AG04450 (cell line): ENCODE data around the gene NEUROD1. TPM values are rescaled to one million over a fixed set of nuclear protein-coding genes. Genes with fewer than 3 reads are reported as not detected.
"Not testable (repeated sequence)": the region's sequence is repeated elsewhere in the genome, so short reads cannot be mapped to it uniquely, and the experiment has no call there.

ENCODE experiments used
- CTCF ChIA-PET: fragments of 300-600, 350-600 bp; formaldehyde crosslinking; extraction: SDS; loops from one replicate; lab custom pipeline; 2022; ENCODE audit warnings: antibody characterized with exemption, inconsistent platforms; lab: Charles Lee
- POLR2A ChIA-PET: fragments of 350-600 bp; formaldehyde crosslinking; extraction: SDS; loops from one replicate; lab custom pipeline; 2021; ENCODE audit warnings: antibody characterized with exemption, inconsistent platforms; lab: Yijun Ruan, JAX
- DNase-seq: peaks from one replicate; pipeline ENCODE4 v3.0.0-alpha.2; 2011; ENCODE audit warnings: low read depth, low spot score
- H3K27ac ChIP-seq: one replicate; pipeline ENCODE4 v1.5.1; 2012; ENCODE audit warnings: low read depth, low read length, control low read depth
- H3K27me3 ChIP-seq: one replicate; pipeline ENCODE4 v1.6.0; 2012; ENCODE audit warnings: low read length; ENCODE audit not compliant: control insufficient read depth, insufficient read depth
- H3K4me3 ChIP-seq: 2 replicates; pipeline ENCODE4 v1.5.1; 2011; ENCODE audit warnings: mild to moderate bottlenecking, low read depth, low read length, control low read depth
- H3K9me3 ChIP-seq: 2 replicates; pipeline ENCODE4 v1.5.1; 2012; ENCODE audit warnings: low read length; ENCODE audit not compliant: control insufficient read depth, insufficient read depth
- polyA plus RNA-seq: library from polyadenylated mRNA; depleted of rRNA; stranded (reverse); fragments of >200 nt; gene quantifications from 2 replicates; pipeline ENCODE4 v1.2.3, GENCODE V29; 2011
- TF ChIP-seq, protein P1 (sequence below): IDR thresholded peaks from 2 replicates; pipeline ENCODE4 v1.5.1; 2011; ENCODE audit warnings: low read depth, low read length, control low read depth, inconsistent platforms

NEUROD1 gene
- polyA plus RNA-seq, 1 experiment, result not detected

DNA sequence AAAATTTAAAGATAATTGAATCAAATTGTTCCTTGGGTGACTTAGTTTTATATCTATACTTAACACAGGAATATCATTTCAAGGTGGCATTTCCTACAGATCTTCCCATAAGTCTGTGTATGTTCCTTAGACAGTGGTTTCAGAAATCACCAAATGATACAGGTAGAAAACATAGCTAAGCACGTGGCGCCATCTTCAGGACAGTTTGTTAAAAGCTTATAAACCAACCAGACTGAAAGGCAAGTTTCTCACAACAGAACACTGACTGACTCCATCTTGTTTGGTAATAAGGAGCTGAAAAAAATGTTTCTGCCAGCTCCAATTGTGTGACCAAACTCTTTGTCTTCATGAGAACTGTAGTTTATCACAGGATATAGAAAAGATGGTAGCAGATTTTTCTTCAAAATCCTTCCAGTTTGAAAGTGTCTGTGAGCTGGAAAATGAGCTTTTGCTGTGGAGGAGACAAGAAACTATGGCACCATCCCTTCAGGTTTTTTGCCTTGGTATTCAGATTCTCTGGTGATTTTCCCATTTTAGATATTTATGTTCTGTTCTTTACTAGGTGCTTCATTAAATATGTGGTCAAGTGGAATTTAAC is 34.8 kb upstream of the NEUROD1 start:
- DNase-seq, result peak; percentile 52
- ChIA-PET CTCF (interaction anchor here (0.5 to 3.8 kb wide), 91 partner anchors 8 to 1641 kb away, joined by 3 to 96 read pairs (median 4); partner anchors contain the start of genes CERKL and ITGA4), POLR2A (no interaction called here)
- Histone ChIP-seq H3K9me3 (no peaks in the 10 kb centered on the region), H3K27me3 (no peaks in the 10 kb centered on the region), H3K4me3 (no peak overlapping the region), H3K27ac (no peak overlapping the region)
- TF ChIP-seq, protein P1, sequence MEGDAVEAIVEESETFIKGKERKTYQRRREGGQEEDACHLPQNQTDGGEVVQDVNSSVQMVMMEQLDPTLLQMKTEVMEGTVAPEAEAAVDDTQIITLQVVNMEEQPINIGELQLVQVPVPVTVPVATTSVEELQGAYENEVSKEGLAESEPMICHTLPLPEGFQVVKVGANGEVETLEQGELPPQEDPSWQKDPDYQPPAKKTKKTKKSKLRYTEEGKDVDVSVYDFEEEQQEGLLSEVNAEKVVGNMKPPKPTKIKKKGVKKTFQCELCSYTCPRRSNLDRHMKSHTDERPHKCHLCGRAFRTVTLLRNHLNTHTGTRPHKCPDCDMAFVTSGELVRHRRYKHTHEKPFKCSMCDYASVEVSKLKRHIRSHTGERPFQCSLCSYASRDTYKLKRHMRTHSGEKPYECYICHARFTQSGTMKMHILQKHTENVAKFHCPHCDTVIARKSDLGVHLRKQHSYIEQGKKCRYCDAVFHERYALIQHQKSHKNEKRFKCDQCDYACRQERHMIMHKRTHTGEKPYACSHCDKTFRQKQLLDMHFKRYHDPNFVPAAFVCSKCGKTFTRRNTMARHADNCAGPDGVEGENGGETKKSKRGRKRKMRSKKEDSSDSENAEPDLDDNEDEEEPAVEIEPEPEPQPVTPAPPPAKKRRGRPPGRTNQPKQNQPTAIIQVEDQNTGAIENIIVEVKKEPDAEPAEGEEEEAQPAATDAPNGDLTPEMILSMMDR, result peak; percentile 72

DNA sequence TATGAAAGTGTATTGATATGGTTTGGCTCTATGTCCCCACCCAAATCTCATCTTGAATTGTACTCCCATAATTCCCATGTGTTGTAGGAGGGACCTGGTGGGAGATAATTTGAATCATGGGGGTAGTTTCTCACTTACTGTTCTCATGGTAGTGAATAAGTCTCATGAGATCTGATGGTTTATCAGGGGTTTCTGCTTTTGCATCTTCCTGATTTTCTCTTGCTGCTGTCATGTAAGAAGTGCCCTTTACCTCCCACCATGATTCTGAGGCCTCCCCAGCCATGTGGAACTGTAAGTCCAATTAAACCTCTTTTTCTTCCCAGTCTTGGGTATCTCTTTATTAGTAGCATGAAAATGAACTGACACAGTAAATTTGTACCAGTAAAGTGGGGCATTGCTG is 30.7 kb upstream of the NEUROD1 start:
- POLR2A ChIA-PET, H3K27me3 ChIP-seq, H3K27ac ChIP-seq, DNase-seq, H3K9me3 ChIP-seq, H3K4me3 ChIP-seq: not testable (repeated sequence)
- CTCF ChIA-PET, result interaction anchor here (0.9 kb wide), 1 partner anchor 138 kb away, joined by 3 read pairs; no protein-coding TSS in a partner anchor

DNA sequence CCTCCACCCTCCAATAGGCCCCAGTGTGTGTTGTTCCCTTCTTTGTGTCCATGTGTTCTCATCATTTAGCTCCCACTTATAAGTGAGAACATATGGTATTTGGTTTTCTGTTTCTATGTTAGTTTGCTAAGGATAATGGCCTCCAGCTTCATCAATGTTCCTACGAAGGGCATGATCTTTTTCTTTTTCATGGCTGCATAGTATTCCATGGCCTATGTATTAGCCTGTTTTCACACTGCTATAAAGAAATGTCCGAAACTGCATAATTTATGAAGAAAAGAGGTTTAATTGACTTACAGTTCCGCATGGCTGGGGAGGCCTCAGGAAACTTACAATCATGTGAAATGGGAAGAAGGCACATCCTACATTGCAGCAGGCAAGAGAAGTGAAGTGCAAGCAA is 22.2 kb upstream of the NEUROD1 start:
- H3K27me3 ChIP-seq, DNase-seq, CTCF ChIA-PET, H3K4me3 ChIP-seq, H3K27ac ChIP-seq, H3K9me3 ChIP-seq, POLR2A ChIA-PET: not testable (repeated sequence)

DNA sequence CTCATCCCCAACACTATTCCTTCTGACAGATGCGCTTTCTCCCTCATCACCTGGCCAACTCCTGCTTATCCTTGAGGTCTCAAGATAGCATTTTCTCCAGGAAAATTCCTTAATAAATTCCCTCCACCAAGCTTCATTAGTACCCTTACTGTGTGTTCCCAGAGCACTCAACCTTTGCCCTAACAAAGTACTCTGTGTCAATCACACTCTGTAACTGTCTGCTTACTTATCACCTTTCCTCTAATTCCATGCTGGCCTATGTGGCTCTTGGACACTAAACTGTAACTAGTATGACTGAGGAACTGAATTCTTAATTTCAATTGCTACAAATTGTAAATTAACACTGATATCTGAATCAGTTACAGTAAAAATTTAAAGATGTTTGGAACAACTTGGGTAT is 17.9 kb upstream of the NEUROD1 start:
- no peak for DNase-seq
- ChIA-PET CTCF (no interaction called here), POLR2A (no interaction called here)
- Histone ChIP-seq H3K9me3 (no peaks in the 10 kb centered on the region), H3K27ac (no peak overlapping the region), H3K27me3 (no peaks in the 10 kb centered on the region), H3K4me3 (no peak overlapping the region)
- TF ChIP-seq, protein P1, result no peak

DNA sequence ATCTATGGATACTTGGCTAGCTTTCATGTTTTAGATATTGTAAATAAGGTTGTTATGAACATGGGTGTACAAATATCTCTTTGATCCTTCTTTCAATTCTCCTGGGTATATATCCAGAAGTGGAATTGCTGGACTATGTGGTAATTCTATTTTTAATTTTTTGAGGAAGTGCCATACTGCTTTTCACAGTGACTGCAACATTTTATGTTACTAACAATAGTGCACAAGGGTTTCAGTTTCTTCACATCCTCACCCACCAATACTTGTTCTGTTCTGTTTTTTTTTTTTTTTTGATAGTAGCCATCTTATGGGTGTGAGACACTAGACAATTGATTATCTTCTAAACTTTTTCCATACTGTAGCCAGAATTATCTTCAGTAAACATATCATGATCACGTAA is 17.3 kb upstream of the NEUROD1 start:
- H3K27me3 ChIP-seq, result no peaks in the 10 kb centered on the region
- POLR2A ChIA-PET, result no interaction called here
- CTCF ChIA-PET, result no interaction called here
- H3K27ac ChIP-seq, result no peak overlapping the region
- no peak overlapping the region for H3K4me3 ChIP-seq
- H3K9me3 ChIP-seq, result no peaks in the 10 kb centered on the region
- TF ChIP-seq, protein P1, result no peak
- DNase-seq, result no peak

DNA sequence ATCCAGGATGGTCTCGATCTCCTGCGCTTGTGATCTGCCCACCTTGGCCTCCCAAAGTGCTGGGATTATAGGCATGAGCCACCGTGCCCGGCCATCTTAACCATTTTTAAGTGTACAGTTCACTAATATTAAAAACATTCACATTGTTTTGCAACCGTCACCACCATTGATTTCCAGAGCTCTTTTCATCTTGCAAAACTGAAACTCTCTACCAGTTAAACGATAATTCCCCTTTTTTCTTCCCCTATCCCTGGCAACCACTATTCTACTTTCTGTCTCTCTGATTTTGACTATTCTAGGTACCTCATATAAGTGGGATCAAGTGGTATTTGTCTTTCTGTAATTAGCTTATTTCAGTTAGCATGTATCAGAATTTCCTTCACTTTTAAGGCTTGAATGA is 16.8 kb upstream of the NEUROD1 start:
- DNase-seq, result no peak
- ChIA-PET POLR2A (no interaction called here), CTCF (interaction anchor here (0.6 kb wide), 1 partner anchor 775 kb away, joined by 3 read pairs; no protein-coding TSS in a partner anchor)
- H3K9me3 ChIP-seq, result no peaks in the 10 kb centered on the region
- H3K4me3 ChIP-seq, result no peak overlapping the region
- no peak overlapping the region for H3K27ac ChIP-seq
- H3K27me3 ChIP-seq, result no peaks in the 10 kb centered on the region
- TF ChIP-seq, protein P1, result no peak
